Neural crest cell (in vitro differentiated cells): ENCODE data around the gene TSPEAR. TPM values are rescaled to one million over a fixed set of nuclear protein-coding genes. Genes with fewer than 3 reads are reported as not detected.
"Not testable (repeated sequence)": the region's sequence is repeated elsewhere in the genome, so short reads cannot be mapped to it uniquely, and the experiment has no call there.

Experiments used
- DNase-seq: peaks from one replicate; pipeline ENCODE4 v3.0.0; 2021; ENCODE audit warnings: low read depth, mixed read lengths, low spot score
- H3K27ac Mint-ChIP-seq: one replicate; pipeline ENCODE4 v1.8.0; 2021; ENCODE audit warnings: mild to moderate bottlenecking, mixed read lengths; ENCODE audit not compliant: unreplicated experiment
- H3K27me3 Mint-ChIP-seq: 2 replicates; pipeline ENCODE4 v1.8.0; 2021; ENCODE audit warnings: low read depth, mild to moderate bottlenecking, mixed read lengths
- H3K36me3 Mint-ChIP-seq: 2 replicates; pipeline ENCODE4 v1.8.0; 2021; ENCODE audit warnings: low read depth, mild to moderate bottlenecking, mixed read lengths
- H3K4me1 Mint-ChIP-seq: 2 replicates; pipeline ENCODE4 v1.8.0; 2021; ENCODE audit warnings: mixed read lengths
- H3K4me3 Mint-ChIP-seq: one replicate; pipeline ENCODE4 v1.8.0; 2021; ENCODE audit warnings: mild to moderate bottlenecking, mixed read lengths
- H3K9me3 Mint-ChIP-seq: 2 replicates; pipeline ENCODE4 v1.8.0; 2021; ENCODE audit warnings: mixed read lengths
- total RNA-seq: library from RNA; stranded (reverse); gene quantifications from 2 replicates; pipeline ENCODE4 v1.2.1, GENCODE V29; 2021
- TF ChIP-seq, protein P1 (sequence below): fragments of 200-600 bp; sonication (generic); conservative IDR thresholded peaks from 2 replicates; pipeline ENCODE4 v1.5.0; 2021; ENCODE audit warnings: antibody characterized with exemption, mild to moderate bottlenecking

The TSPEAR gene
- total RNA-seq, 1 donor from 2014 or later: not detected

- peaks cover 16% of the 10 kb centered on the region for H3K27me3 Mint-ChIP-seq
- H3K9me3 Mint-ChIP-seq: peaks cover 15% of the 10 kb centered on the region
- H3K4me1 Mint-ChIP-seq: peaks cover 10% of the 10 kb centered on the region
- peaks cover 2% of the 10 kb centered on the region for H3K36me3 Mint-ChIP-seq
- no peak within 1 kb of the TSS for H3K4me3 Mint-ChIP-seq
- TF ChIP-seq, protein P1, sequence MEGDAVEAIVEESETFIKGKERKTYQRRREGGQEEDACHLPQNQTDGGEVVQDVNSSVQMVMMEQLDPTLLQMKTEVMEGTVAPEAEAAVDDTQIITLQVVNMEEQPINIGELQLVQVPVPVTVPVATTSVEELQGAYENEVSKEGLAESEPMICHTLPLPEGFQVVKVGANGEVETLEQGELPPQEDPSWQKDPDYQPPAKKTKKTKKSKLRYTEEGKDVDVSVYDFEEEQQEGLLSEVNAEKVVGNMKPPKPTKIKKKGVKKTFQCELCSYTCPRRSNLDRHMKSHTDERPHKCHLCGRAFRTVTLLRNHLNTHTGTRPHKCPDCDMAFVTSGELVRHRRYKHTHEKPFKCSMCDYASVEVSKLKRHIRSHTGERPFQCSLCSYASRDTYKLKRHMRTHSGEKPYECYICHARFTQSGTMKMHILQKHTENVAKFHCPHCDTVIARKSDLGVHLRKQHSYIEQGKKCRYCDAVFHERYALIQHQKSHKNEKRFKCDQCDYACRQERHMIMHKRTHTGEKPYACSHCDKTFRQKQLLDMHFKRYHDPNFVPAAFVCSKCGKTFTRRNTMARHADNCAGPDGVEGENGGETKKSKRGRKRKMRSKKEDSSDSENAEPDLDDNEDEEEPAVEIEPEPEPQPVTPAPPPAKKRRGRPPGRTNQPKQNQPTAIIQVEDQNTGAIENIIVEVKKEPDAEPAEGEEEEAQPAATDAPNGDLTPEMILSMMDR: no peak
- H3K27ac Mint-ChIP-seq: peak within 1 kb of the TSS; percentile 59
- no peak for DNase-seq
Observed at GRCh38 chr21:44637018-44637850, 74.1 kb downstream of the TSPEAR start, which contains the start of gene KRTAP10-10. KRTAP10-10 (plus strand) TSS chr21:44637356; CDS start chr21:44637418, 62 bp downstream.

- H3K27ac Mint-ChIP-seq: peak overlapping the region; percentile 59
- DNase-seq: no peak
- no peak overlapping the region for H3K4me3 Mint-ChIP-seq
- H3K36me3 Mint-ChIP-seq: peaks cover 3% of the 10 kb centered on the region
- peaks cover 16% of the 10 kb centered on the region for H3K9me3 Mint-ChIP-seq
- TF ChIP-seq, protein P1: no peak
- peaks cover 14% of the 10 kb centered on the region for H3K27me3 Mint-ChIP-seq
- peaks cover 10% of the 10 kb centered on the region for H3K4me1 Mint-ChIP-seq
Observed at GRCh38 chr21:44636209-44637017, 75.0 kb downstream of the TSPEAR start.

- DNase-seq: no peak
- peaks cover 18% of the 10 kb centered on the region for H3K9me3 Mint-ChIP-seq
- no peak overlapping the region for H3K4me3 Mint-ChIP-seq
- no peak overlapping the region for H3K27ac Mint-ChIP-seq
- TF ChIP-seq, protein P1: no peak
- H3K4me1 Mint-ChIP-seq: peaks cover 3% of the 10 kb centered on the region
- peaks cover 5% of the 10 kb centered on the region for H3K36me3 Mint-ChIP-seq
- H3K27me3 Mint-ChIP-seq: peaks cover 16% of the 10 kb centered on the region
Observed at GRCh38 chr21:44632067-44632466, 79.3 kb downstream of the TSPEAR start.

DNA sequence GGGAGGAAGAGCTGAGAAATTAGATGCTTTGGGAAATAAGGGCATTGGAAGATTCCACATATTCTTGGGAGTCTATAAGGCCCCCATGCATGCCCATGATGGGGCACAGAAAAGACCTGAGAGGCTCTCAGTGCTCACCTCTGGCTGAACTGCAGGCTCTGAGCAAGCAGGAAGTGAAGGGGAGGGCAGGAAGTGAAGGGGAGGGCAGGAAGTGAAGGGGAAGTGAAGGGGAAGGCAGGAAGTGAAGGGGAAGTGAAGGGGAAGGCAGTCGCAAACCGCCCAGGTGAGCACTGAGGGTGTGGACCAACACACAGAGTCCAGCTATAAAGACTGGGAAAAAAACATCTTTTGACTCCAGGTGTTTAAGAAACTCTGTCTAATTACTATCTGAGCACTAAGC is 80.9 kb downstream of the TSPEAR start:
- DNase-seq: no peak
- no peaks in the 10 kb centered on the region for H3K4me1 Mint-ChIP-seq
- peaks cover 18% of the 10 kb centered on the region for H3K9me3 Mint-ChIP-seq
- H3K27me3 Mint-ChIP-seq: peaks cover 16% of the 10 kb centered on the region
- TF ChIP-seq, protein P1: no peak
- H3K36me3 Mint-ChIP-seq: peaks cover 5% of the 10 kb centered on the region
- no peak overlapping the region for H3K4me3 Mint-ChIP-seq
- peak overlapping the region; percentile 30 for H3K27ac Mint-ChIP-seq

DNA sequence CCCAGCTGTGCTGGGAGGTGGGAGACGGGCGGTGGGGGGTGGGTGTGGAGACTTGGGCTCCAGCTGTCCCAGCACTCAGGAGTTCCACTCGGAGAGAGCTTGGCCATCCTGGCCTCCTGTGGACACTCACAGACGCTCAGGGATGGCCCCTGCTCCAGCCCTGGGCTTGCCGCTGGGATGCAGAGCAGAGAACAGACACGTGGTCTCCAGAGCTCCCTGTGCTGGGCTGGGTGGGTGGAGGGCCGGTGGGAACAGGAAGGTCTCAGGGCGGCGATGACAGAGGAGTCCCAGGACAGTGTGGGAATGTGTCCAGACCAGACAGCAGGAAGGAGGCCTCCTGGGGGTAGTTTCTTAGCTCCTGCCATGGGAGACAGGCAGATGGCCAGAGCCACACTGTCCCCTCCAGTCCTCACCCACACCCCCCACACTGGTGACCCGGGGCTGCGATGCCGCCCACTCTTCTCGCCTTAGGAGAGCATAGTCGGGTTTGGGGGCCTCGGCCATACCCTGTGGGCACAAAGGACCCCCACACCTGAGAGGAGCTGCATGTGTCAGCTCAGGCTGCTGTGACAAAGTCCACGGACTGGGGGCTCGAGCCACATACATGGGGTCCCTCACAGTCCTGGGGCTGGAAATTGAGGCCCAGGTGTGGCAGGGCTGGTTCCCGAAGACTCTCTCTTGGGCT is 82.5 kb downstream of the TSPEAR start:
- H3K9me3 Mint-ChIP-seq: peaks cover 31% of the 10 kb centered on the region
- TF ChIP-seq, protein P1: no peak

DNA sequence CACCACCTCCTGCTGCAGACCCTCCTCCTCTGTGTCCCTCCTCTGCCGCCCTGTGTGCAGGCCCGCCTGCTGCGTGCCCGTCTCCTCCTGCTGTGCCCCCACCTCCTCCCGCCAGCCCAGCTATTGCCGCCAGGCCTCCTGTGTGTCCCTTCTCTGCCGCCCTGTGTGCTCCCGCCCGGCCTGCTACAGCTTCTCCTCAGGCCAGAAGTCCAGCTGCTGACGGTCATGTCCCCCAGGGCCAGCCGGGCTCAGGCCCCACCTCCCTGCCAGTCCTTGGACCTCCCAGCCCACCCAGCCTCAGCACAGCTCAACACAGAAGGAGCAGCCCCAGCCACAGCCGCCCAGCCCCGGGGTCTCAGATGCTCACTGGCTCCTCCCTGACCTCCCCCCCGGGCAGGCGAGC is 83.5 kb downstream of the TSPEAR start:
- H3K4me1 Mint-ChIP-seq, H3K27me3 Mint-ChIP-seq, DNase-seq, H3K27ac Mint-ChIP-seq, H3K4me3 Mint-ChIP-seq: not testable (repeated sequence)
- H3K36me3 Mint-ChIP-seq: peaks cover 10% of the 10 kb centered on the region
- peaks cover 37% of the 10 kb centered on the region for H3K9me3 Mint-ChIP-seq

More for the DNA sequence above, 82.5 kb downstream of the TSPEAR start:
- peaks cover 8% of the 10 kb centered on the region for H3K36me3 Mint-ChIP-seq
- peaks cover 12% of the 10 kb centered on the region for H3K27me3 Mint-ChIP-seq
- DNase-seq: no peak
- no peaks in the 10 kb centered on the region for H3K4me1 Mint-ChIP-seq
- H3K27ac Mint-ChIP-seq: no peak overlapping the region
- H3K4me3 Mint-ChIP-seq: no peak overlapping the region

DNA sequence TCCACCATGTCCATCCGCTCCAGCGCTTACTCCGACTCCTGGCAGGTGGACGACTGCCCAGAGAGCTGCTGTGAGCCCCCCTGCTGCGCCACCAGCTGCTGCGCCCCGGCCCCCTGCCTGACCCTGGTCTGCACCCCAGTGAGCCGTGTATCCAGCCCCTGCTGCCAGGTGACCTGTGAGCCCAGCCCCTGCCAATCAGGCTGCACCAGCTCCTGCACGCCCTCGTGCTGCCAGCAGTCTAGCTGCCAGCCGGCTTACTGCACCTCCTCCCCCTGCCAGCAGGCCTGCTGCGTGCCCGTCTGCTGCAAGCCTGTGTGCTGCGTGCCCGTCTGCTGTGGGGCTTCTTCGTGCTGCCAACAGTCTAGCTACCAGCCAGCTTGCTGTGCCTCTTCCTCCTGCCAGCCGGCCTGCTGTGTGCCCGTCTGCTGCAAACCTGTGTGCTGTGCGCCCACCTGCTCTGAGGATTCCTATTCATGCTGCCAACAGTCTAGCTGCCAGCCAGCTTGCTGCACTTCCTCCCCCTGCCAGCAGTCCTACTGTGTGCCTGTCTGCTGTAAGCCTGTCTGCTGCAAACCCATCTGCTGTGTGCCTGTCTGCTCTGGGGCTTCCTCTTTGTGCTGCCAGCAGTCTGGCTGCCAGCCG is 84.1 kb downstream of the TSPEAR start:
- H3K27ac Mint-ChIP-seq, H3K4me1 Mint-ChIP-seq, H3K4me3 Mint-ChIP-seq, DNase-seq, H3K27me3 Mint-ChIP-seq: not testable (repeated sequence)
- Mint-ChIP-seq H3K9me3 (peaks cover 37% of the 10 kb centered on the region), H3K36me3 (peaks cover 10% of the 10 kb centered on the region)
